ENCODE data around the gene RFX3. TPM values are rescaled to one million over a fixed set of nuclear protein-coding genes. Genes with fewer than 3 reads are reported as not detected.

The RFX3 gene
- total RNA-seq, 1 donor = 1.4 TPM

DNA sequence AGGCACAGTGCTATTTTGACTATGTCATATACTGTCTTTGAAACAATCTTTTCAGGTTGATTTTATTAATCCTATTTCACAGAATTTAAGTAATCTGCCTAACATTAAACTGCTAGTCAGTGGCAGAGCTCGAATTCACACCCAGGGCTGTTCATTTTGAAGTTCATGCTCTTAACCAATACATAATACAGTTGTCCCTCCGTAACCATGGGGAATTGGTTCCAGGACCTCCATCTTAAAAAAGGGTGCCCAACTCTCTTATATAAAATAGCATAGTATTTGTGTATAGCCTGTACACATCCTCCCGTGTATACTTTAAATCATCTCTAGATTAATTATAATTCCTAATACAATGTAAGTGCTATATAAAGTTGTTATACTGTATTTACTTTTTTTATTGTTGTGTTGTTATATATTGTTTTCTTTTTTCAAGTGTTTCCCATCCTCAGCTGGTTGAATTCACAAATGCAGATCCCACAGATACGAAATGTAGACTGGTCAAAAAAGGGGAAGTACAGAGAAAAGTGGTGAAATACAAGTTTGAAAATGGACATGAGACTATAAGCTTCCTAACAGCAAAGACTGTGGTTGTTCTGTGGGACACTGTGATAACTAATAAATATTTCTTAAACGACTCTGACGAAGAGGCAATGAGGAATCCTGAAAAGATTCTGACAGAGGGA, 18.3 kb downstream of the RFX3 start:
- Histone ChIP-seq H3K9me3 (ENCODE audit: low read depth, low read length) (no peaks in the 10 kb centered on the region), H3K79me2 (ENCODE audit: insufficient read depth, low read length) (no peaks in the 10 kb centered on the region), H3K4me3 (ENCODE audit: insufficient read depth, low read length) (no peak overlapping the region), H3K4me2 (ENCODE audit: insufficient read depth, low read length) (no peak overlapping the region), H2AFZ (ENCODE audit: low read length) (no peak overlapping the region), H3K4me1 (ENCODE audit: insufficient read depth, low read length) (no peaks in the 10 kb centered on the region), H3K27ac (ENCODE audit: low read depth, low read length) (no peak overlapping the region), H3K27me3 (ENCODE audit: insufficient read depth, low read length) (no peaks in the 10 kb centered on the region), H3K36me3 (ENCODE audit: insufficient read depth, low read length) (no peaks in the 10 kb centered on the region), H4K20me1 (ENCODE audit: insufficient read depth, low read length) (no peaks in the 10 kb centered on the region)
- TF ChIP-seq, protein P1, sequence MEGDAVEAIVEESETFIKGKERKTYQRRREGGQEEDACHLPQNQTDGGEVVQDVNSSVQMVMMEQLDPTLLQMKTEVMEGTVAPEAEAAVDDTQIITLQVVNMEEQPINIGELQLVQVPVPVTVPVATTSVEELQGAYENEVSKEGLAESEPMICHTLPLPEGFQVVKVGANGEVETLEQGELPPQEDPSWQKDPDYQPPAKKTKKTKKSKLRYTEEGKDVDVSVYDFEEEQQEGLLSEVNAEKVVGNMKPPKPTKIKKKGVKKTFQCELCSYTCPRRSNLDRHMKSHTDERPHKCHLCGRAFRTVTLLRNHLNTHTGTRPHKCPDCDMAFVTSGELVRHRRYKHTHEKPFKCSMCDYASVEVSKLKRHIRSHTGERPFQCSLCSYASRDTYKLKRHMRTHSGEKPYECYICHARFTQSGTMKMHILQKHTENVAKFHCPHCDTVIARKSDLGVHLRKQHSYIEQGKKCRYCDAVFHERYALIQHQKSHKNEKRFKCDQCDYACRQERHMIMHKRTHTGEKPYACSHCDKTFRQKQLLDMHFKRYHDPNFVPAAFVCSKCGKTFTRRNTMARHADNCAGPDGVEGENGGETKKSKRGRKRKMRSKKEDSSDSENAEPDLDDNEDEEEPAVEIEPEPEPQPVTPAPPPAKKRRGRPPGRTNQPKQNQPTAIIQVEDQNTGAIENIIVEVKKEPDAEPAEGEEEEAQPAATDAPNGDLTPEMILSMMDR (IDR thresholded peaks at IDR 0.05; ENCODE audit: extremely low read depth, low read depth, low read length) = no peak
- DNase-seq (ENCODE audit: insufficient read length, low spot score, missing footprints) = no peak

DNA sequence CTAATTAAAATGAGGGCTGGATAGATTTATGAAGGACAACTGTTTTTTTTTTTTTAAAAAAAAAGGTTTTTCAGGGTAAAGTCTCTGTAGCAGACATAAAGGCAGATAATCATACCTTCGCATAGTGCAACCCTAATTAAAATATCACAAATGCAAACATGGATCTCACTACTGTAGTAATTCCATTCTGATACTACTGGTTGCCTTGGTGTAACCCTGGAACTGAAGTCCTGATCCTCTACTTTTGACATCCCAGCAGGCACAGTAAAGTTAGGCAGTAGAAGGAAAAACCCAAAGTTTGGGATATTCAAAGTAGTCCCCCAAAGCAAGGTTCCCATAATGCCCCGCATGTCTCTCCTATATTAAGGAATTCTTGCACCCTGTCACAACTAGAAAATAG, 19.6 kb downstream of the RFX3 start:
- H3K9me3 ChIP-seq (ENCODE audit: low read depth, low read length) = no peaks in the 10 kb centered on the region
- H4K20me1 ChIP-seq (ENCODE audit: insufficient read depth, low read length) = no peaks in the 10 kb centered on the region
- no peaks in the 10 kb centered on the region for H3K79me2 ChIP-seq (ENCODE audit: insufficient read depth, low read length)
- H3K4me3 ChIP-seq (ENCODE audit: insufficient read depth, low read length) = no peak overlapping the region
- DNase-seq (ENCODE audit: insufficient read length, low spot score, missing footprints) = no peak
- H2AFZ ChIP-seq (ENCODE audit: low read length) = no peak overlapping the region
- TF ChIP-seq, protein P1 (IDR thresholded peaks at IDR 0.05; ENCODE audit: extremely low read depth, low read depth, low read length) = no peak
- H3K27ac ChIP-seq (ENCODE audit: low read depth, low read length) = no peak overlapping the region
- no peaks in the 10 kb centered on the region for H3K27me3 ChIP-seq (ENCODE audit: insufficient read depth, low read length)
- H3K4me1 ChIP-seq (ENCODE audit: insufficient read depth, low read length) = no peaks in the 10 kb centered on the region
- no peak overlapping the region for H3K4me2 ChIP-seq (ENCODE audit: insufficient read depth, low read length)
- no peaks in the 10 kb centered on the region for H3K36me3 ChIP-seq (ENCODE audit: insufficient read depth, low read length)

DNA sequence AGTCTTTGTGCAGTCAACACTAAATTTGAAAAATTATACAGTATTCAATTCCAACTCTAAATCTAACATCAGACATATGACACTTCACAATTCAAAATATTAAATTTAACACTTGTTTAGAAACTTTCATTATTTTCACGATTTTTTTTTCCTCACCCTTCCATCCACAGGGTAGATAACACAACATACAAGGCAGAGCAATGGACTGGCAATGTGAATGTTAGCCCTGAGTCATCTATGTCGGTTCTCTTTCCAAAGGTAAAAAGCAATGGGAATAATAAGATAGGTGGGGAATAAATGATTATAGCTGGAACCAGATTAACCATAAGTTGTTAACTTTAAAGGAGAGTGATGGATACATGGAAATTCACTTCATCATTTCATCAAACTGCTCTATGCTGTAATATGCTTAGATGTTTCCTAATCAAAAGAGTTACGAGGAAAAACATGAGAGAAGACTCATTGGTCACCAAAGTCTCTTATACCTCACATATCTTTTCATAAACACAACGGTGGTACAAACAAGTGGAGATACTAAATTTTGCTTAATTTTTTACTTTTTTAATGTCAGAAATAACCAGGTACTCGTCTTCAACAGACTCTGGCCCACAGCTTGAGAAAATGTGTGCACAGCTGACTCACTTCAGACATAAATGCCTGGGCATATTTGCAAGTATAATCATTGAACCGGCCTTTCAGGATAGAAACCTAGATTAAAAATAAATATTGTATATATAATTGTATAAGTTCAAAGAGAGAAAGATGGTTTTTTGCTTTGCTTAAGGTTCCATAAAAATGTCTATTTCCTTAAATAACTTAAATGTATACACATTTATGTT, 23.0 kb downstream of the RFX3 start:
- Histone ChIP-seq H3K9me3 (ENCODE audit: low read depth, low read length) (no peaks in the 10 kb centered on the region), H3K36me3 (ENCODE audit: insufficient read depth, low read length) (no peaks in the 10 kb centered on the region), H3K4me2 (ENCODE audit: insufficient read depth, low read length) (peak overlapping the region; percentile 19), H4K20me1 (ENCODE audit: insufficient read depth, low read length) (no peaks in the 10 kb centered on the region), H2AFZ (ENCODE audit: low read length) (no peak overlapping the region), H3K27me3 (ENCODE audit: insufficient read depth, low read length) (no peaks in the 10 kb centered on the region), H3K4me3 (ENCODE audit: insufficient read depth, low read length) (no peak overlapping the region), H3K79me2 (ENCODE audit: insufficient read depth, low read length) (no peaks in the 10 kb centered on the region), H3K27ac (ENCODE audit: low read depth, low read length) (peak overlapping the region; percentile 37), H3K4me1 (ENCODE audit: insufficient read depth, low read length) (peaks cover 4% of the 10 kb centered on the region)
- TF ChIP-seq, protein P1 (IDR thresholded peaks at IDR 0.05; ENCODE audit: extremely low read depth, low read depth, low read length) = no peak
- DNase-seq (ENCODE audit: insufficient read length, low spot score, missing footprints) = no peak

DNA sequence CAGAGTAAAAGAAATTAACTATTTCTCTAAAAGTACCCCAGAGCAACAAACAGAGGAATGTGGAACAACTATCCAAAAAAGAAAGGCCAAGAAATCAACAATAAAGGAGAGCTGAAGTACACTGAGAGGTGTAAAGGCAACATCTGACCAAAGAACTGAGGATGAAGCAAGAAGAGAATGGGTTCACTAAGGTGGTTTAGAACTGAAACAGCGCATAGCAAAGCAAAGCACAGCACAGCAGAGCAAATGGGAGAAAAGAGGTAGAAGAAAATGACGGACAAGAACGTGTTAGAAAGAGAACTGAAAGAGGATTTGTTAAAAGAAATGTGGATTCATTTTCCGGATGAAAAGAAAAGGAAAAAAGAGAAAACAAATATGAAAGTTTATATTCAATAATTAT, 25.8 kb downstream of the RFX3 start:
- H4K20me1 ChIP-seq (ENCODE audit: insufficient read depth, low read length) = no peaks in the 10 kb centered on the region
- no peak for DNase-seq (ENCODE audit: insufficient read length, low spot score, missing footprints)
- peak overlapping the region; percentile 6 for H3K4me3 ChIP-seq (ENCODE audit: insufficient read depth, low read length)
- H3K4me2 ChIP-seq (ENCODE audit: insufficient read depth, low read length) = peak overlapping the region; percentile 55
- TF ChIP-seq, protein P1 (IDR thresholded peaks at IDR 0.05; ENCODE audit: extremely low read depth, low read depth, low read length) = no peak
- no peaks in the 10 kb centered on the region for H3K79me2 ChIP-seq (ENCODE audit: insufficient read depth, low read length)
- no peak overlapping the region for H3K27ac ChIP-seq (ENCODE audit: low read depth, low read length)
- peaks cover 19% of the 10 kb centered on the region for H3K4me1 ChIP-seq (ENCODE audit: insufficient read depth, low read length)
- H2AFZ ChIP-seq (ENCODE audit: low read length) = peak overlapping the region; percentile 61
- no peaks in the 10 kb centered on the region for H3K27me3 ChIP-seq (ENCODE audit: insufficient read depth, low read length)
- no peaks in the 10 kb centered on the region for H3K9me3 ChIP-seq (ENCODE audit: low read depth, low read length)
- H3K36me3 ChIP-seq (ENCODE audit: insufficient read depth, low read length) = no peaks in the 10 kb centered on the region

Data from osteoblast (primary cell).